Stimulated activated CD8-positive, alpha-beta memory T cell treated with anti-CD3 and anti-CD28 coated beads, Interleukin-15, amount 100 ng/mL, for 4 hours (primary cell): Measurements from ENCODE around the gene CDC7.

ENCODE experiments used
- DNase-seq, 2 donors: peaks; one replicate each; pipeline ENCODE4 v3.0.0-alpha.2; 2020; ENCODE audit warnings: low read depth in 2 of 2

Gene CDC7

GRCh38 chr1:91548376-91549040 lies 47.9 kb downstream of the CDC7 start:
- DNase-seq, result no peak

- DNase-seq, result no peak
These were observed 48.5 kb downstream of the CDC7 start for GRCh38 chr1:91549041-91549735.

DNA sequence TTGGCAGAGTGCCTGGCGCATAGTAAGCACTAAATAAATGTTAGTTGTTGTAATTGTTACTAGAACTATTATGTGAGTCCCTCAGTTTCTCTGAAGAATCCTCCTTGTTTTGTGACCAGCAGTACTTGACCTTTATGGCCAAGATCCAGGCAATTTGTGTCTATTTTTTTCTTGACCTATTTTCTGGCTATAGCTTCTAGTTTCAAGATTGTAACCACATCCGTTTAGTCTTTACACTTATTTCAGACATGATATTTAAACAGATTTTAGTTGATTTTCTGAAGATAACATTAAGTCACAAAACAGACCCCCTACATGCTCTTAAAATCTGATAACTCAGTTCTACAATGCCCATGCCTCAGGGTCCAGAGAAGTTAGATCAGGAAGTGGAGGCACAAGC lies 50.3 kb downstream of the CDC7 start:
- no peak for DNase-seq

- DNase-seq, result no peak
These were observed 51.4 kb downstream of the CDC7 start for GRCh38 chr1:91552091-91552490.

DNA sequence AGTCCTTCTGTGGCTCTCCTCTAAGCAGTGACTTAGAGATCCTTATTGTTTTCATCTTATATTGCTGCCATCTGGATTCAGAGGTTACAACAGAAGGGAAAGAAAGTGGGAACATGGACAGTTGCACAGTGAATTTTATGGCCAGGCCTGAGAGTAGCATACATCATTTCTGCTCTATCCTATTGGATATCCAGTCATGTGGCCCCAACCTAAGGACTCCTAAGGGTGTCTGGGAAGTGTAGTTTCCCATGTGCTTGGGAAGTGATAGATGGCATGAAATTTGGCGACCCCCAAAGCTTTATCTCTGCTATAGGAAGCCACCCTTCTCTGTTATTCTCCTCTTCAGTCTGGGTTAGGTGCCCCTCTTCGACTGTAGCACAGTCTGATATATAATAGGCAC lies 51.9 kb downstream of the CDC7 start:
- no peak for DNase-seq

DNA sequence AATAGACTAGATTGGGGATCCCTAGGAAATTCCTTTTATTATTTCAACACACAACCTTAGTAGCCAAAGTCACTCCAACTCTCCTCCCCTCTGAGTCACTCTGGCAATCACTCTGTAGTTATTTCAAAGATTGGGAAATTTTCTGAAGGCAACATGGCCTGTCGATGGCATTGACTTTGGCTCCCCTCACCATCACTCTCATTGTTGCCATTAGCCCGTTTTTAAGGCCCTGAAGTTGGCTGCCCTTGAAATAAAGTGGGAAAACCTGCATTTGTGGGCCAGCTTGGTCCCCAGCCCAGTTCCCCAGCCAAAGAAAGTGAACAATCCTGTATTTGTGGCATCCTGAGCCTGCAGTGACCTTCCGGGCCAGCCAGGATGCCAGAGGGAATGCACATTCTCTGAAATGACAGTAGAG lies 52.5 kb downstream of the CDC7 start:
- no peak for DNase-seq

DNA sequence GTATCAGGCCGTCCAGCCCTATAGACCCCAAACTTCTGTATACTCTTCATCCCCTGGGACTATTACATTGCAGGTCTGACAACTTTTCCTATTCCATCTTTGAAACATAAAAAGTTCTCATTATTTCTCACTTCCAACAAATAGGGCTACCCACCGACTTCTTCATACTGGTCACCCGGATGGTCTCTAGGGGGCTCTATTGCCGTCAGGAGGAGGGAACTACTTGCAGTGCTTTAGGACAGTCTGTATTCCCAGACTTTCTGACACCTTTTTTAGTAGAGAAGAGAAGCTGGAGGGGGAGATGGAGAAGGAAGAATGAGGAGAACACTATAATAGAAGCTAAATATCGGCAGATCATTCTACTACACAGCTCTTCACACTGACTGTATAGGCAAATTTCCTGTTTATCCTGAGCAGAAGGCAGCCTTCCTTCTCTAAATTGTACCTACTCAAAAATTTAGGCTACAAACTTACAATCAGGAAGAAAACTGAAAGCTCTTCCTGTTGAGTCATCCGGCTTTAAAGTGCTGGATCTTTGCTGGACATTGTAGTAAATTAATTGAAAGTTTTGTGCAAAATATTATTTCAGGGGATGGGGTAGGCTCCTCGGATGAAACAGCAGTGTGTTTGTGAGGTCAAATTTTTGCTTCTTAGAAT lies 54.6 kb downstream of the CDC7 start:
- DNase-seq, result no peak

- DNase-seq, result peak; percentile 34 to 53
These were observed 55.3 kb downstream of the CDC7 start for GRCh38 chr1:91555821-91556531.

DNA sequence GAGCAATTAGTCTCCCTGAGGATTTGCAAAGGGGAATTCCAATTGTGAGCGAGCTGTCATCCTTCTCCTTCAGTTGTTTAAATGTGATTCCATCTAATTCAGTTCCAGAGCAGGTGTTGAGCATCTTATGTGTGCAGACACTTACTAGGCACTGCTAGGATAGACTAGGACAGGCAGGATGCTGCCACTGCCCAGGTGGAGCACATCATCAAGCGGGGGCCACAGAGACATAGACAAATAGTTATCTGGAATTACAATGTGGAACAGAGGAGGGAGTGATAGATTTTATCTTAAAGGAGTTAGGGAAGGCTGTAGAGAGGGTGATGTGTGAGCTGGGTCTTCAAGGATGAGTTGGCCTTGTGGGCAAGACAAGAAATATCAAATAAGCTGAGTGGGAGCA lies 55.9 kb downstream of the CDC7 start:
- DNase-seq, result no peak

- DNase-seq, result no peak
These were observed 56.5 kb downstream of the CDC7 start for GRCh38 chr1:91557039-91557690.

DNA sequence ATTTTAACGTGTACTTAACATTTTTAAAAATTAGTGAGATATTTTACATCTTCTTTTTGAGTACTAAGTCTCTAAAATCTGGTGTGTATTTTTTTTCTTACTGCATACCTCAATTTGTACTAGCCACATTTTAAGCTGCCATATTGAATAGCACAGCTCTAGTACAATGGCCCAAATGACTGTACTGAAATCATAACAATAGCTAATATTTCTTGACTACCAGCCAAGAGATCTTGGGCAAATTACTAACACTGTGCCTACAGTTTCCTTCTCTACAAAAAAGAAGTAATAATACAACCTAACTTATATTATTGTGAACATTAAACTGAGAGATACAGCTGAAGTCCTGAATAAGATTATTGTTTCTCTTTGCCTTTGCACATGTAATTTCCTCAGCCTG lies 57.2 kb downstream of the CDC7 start:
- DNase-seq, result no peak

GRCh38 chr1:91559046-91559750 lies 58.5 kb downstream of the CDC7 start:
- no peak for DNase-seq

- DNase-seq, result no peak
These were observed 59.4 kb downstream of the CDC7 start for GRCh38 chr1:91559838-91560565.

DNA sequence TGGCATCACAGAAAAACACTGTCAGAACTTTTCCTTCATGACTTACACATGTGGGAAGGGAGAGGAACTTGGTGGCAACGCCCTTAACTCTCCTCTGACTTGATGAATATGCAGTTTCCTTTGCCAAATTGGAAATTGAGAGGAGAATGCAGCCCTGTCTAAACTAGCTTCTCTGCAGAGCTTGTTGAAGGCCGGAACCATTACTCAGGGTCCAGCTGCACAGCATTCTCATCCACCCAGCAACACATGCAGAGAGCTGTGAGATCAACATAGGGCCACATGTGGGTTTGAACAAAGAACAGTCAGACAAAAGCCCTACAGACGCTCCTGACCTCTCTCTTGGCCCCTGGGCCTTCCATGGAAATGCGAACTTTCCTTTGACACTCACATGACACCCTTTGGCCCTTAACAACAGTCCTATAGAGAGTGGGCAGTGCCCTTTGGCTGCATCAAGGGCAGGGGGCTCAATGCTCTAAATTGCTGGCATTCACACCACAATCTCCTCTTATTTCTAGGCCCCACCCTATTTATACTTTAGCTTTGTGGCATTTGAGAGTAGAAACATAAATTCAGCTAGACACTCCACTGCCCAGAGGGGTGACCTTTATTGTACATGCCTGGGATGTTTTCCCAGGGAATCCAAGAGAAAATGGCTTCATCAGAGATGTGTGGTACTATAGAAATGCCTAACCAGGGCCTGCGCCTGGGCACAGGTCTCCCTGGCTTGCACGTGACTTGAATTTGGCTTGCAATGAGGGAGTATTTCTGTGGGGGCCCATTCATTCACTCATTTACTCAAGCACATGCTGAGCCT lies 64.4 kb downstream of the CDC7 start:
- no peak for DNase-seq

- no peak for DNase-seq
These were observed 66.9 kb downstream of the CDC7 start for GRCh38 chr1:91567583-91567982.

GRCh38 chr1:91568261-91568660 lies 67.6 kb downstream of the CDC7 start:
- DNase-seq, result no peak

DNA sequence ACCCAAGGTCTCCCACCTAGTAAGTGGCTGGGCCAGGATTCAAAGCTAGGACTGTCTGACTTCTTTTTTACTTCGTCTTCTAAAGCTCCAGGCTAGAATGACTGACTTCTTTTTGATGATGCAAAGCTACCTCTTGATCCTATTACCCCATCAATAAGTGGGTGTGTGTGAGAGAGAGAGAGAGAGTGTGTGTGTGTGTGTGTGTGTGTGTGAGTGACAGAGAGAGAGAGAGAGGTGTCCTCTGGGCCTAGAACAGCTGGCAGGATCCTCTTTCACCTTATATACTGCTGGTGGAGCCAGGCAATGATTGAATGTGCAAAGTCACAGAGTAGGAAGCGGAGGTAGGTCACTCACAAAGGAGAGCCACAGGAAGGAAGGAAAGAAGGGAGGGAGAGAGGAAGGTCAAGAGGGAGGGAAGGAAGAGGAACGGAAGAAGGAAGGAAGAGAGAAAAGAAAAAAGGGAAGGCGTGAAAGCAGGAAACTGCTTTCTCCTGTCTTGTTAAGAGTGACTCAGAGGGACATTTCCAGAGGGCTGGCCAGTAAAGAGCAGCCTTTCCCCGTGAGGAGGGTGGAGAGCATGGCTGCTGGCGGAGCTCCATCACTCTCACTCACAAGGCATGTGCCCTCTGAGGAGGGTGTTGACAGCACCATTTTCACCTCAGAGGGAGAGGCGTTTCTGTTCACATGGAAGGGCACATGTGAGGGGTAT lies 68.9 kb downstream of the CDC7 start:
- no peak for DNase-seq

DNA sequence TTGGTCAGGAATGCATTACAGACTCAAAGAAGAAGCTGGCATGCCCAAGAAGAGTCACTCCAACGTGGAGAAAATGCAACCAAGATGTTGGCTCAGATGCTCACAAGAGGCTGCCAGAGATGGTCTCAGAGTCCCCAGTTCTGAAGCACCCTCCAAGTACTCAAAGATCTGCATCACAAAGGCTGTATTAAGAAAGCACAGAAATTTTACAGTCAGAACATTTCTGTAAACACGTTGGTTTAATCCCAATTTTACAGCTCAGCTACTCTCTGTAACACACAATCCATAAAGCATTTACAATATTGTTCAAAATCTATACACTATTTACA lies 69.4 kb downstream of the CDC7 start:
- no peak for DNase-seq

DNA sequence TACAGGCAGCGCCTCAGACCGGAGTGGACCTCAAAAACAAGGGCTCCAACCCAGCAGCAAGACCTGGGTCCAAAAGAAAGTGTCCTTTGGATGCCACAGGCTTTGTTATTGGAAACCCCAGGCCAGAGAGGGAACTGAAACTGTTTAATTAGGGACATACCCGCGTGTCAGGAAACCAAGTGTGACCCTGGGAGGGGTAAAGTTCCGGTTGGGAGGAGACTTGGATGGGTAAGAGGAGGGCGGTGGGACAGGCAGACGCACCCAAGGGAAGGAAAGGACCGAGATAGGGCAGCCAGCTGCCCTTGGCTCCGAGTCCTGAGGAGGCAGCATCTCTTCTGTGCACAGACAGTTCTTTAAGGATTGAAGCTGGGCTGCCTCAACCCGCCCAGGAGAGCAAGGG lies 71.4 kb downstream of the CDC7 start:
- no peak for DNase-seq
